Measurements from ENCODE around the gene ZNF419.

The ZNF419 gene

DNA sequence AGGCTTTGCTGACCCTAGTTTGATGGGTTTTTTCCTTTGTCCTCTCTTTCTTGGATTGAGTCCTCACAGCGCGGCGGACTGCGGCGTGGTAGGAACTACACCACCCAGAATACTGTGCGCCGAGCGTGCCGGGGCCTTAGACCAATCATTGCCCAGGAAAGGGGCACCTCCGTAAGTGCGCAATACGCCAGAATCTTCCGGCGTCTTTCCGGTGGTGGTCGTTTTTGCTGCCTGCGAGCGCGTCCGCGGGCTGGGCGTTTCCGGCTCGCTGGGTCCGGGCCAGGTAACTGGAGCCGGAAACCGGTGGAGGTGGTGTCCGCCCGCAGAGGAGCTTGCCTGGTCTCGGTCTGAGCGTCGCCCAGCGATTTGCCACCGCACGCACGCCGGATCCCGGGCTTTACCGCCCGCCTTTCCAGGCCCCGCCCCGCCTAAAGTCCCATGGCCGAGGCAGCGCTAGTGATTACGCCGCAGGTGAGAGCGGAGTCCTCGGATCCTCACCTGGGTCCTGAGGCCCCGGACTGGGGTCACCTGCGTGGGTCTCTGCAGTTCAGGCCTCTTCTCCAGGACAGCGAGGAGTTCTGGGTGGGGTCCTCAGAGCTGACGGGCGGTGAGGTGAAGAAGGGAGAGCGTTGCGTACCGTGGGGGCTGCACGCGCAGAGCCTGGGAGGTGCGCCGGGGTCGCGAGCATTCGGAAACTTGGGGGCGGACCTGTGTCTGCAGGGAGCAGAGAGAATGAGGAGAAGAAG, 39.8 kb downstream of the ZNF419 start, which contains the start of gene ZNF549:
ZNF549 (plus strand) TSS at position 221 of the 746 bp plus-strand sequence; CDS start at position 439, 218 bp downstream.
- peak; percentile 27 to 92 (median 76) for DNase-seq

GRCh38 chr19:57537953-57538547, 50.5 kb downstream of the ZNF419 start:
- DNase-seq: no peak
